ENCODE data around the gene PRKG1.

- no peak for TF ChIP-seq CTCF (IDR thresholded peaks at IDR 0.05; ENCODE audit: low read depth, low read length, poor library complexity, severe bottlenecking)
- TF ChIP-seq EZH2phosphoT487 (IDR thresholded peaks at IDR 0.05; ENCODE audit: borderline replicate concordance, low read length), result no peak
Measured at GRCh38 chr10:51522858-51523257, 448.6 kb downstream of the PRKG1 start.
